T follicular helper cell (primary cell): ENCODE measurements around the gene SEMA5A.

ENCODE experiments used
- DNase-seq: peaks from one replicate; pipeline ENCODE4 v3.0.0-alpha.2; 2020; ENCODE audit warnings: low read depth

SEMA5A gene

GRCh38 chr5:9399094-9399493 lies 146.8 kb downstream of the SEMA5A start:
- no peak for DNase-seq

DNA sequence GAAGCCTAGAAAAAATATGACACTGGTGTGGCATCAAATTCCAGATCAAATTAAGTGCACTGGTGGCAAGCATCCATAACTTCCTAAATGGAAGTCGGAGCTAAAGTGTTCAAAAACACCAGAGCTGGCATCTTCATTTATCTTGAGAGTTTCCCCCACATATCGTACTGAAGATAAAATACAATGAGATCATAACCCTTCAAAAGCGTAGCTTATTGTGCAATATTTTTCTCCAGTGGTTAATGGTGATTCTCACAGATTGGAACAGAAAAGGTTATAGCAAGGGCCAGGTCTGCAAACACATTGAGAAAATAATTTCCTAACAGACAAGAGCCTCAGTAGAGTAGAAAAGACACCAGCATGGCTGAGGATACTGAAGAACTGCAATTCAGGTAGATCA lies 147.6 kb downstream of the SEMA5A start:
- DNase-seq: no peak

GRCh38 chr5:9396285-9396770 lies 149.5 kb downstream of the SEMA5A start:
- DNase-seq: no peak

- DNase-seq: no peak
Measured at GRCh38 chr5:9395706-9396105, 150.2 kb downstream of the SEMA5A start.

DNA sequence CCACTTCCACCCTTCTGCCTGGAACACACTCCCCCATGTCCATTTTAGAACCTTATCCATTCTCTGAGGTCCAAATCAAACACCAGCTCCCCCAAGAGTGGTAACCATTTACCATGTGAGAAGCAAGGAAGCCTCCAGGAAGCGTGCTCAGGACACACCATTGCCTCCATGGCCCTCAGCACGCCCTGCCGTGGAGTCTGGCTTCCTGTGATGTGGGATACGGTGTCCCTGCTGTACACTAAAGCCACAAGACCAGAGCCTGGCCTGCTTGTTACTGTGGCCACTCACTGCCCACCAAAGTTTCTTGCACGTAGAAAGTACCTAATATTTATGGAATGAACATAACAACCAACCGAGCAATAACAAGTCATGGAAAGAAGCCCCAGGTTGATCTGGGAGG lies 151.7 kb downstream of the SEMA5A start:
- no peak for DNase-seq

DNA sequence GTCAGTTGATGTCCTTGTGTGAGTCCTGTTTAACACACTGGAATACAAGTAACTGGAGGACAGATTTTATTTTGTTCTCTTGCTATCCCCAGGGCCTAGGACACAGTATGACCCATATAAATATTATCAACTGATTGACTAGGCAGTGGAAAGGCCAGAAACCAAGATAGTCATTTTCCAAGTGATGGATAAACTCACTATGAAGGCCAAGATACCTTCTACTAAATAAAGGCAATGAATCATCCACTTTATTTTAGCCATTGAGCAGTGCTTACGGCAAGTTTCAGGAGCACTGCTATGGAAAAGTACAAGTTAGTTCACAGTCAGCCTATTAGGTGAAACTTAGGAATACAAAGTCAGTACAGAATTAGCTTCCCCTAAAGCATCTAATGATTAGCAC lies 153.2 kb downstream of the SEMA5A start:
- no peak for DNase-seq

- no peak for DNase-seq
Measured at GRCh38 chr5:9391080-9391479, 154.8 kb downstream of the SEMA5A start.

- no peak for DNase-seq
Measured at GRCh38 chr5:9390113-9390512, 155.8 kb downstream of the SEMA5A start.

DNA sequence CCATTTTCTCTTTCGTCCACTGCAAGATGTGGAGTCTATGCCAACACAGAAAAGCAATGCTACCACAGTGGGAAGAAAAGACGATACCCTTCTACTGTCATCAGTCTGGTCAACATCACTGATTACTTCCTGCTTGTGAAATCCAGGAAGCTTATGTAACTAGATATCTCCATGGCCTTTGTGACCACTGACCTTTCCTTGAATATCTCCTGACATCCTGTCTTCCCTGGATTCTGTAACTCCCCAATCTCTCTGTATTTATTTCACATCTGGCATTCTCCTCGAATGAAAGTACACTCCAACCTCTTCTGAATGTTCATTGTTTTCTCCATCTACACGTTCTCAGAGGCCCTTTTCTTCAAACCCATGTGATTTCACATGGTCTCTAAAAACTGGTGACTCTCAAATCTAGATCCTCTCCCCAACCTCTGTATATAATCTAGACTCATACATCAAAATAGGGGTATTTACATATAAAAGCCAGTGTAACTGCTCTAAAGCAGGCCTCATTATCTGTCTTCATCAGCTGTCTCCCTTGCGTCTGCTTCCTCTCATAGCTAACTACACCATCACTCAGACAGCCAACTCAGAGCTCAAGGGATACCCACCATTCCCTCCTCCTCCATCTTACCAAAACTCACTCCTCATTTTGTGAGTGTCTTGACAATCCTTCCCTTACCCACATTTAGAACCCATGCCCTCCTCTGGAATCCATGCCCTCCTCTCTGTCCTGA lies 156.8 kb downstream of the SEMA5A start:
- DNase-seq: no peak

- DNase-seq: no peak
Measured at GRCh38 chr5:9387879-9388278, 158.0 kb downstream of the SEMA5A start.

DNA sequence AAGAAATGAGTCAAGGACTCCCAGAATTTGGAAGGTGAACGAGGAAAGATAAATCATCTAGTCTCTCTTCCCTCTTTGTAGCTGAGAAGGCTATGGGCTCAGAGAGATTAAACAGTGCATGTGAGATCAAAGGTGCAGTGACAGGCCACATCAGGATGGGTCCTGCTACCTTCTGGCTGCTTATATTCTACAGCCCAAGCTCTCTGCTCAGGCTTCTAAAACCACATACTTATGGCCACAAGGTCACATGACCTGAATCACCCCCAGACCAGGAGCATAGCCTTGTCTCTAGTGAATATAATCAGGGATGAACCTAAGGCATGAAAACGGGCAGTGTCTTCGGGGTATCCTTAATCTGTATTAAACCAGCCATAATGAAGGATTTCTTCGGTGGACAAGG lies 158.9 kb downstream of the SEMA5A start:
- DNase-seq: no peak

DNA sequence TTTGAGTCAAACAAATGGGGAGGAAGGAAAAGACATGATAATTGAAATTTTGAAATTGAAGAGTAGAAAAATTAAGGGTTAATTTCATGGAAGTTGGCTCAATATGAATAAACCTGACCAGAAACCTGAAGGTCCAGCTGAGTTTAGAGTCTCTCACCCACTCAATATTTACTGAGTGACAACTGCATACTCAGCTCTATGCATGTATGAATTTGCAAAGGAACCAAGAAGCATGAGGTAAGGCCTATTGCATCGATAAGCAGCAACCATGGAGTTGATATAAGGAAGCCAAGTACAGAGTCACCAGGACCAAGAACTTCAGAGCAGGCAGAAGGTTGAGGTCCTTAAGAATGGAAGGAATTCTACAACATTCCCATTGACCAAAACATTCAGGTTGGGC lies 163.4 kb downstream of the SEMA5A start:
- no peak for DNase-seq

GRCh38 chr5:9381464-9381863 lies 164.4 kb downstream of the SEMA5A start:
- no peak for DNase-seq

DNA sequence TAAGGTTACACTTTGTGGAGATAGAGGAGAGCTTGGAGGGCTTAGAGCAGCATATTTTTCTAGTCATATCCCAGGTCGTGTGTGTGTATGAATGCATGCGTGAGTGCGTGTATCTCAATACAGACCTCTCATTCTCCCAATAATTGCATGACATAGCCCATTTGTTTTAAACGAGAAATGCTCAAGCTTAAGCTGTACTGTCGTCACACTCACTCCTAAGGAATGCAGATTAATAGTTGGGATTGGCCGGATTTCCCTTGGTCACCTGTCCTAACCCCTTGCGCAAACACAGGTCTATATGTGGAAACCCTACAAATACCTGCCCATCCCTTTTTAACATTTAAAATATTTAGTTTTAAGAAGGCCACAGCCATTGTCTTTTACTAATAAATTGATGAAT lies 165.8 kb downstream of the SEMA5A start:
- no peak for DNase-seq

- DNase-seq: no peak
Measured at GRCh38 chr5:9376363-9377117, 169.3 kb downstream of the SEMA5A start.

GRCh38 chr5:9375756-9376155 lies 170.1 kb downstream of the SEMA5A start:
- DNase-seq: no peak

DNA sequence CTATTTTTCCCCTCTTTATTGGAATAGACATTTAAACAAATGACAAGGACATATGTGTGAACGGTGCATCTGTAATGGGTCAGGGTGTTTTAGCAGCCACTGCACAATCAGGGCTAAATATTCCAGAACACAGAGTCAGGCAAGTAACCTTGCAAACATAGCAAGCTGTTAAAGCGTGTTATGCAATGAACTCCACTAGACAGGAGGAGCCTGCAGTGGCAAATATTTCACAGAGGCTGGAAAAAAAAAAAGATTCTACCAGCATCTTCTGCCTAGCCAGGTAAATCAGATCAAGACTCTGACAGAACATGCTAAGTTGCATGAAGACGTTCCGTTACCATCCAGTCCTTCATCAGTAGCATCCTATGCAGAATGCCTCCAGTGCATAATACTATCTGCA lies 171.8 kb downstream of the SEMA5A start:
- no peak for DNase-seq

- no peak for DNase-seq
Measured at GRCh38 chr5:9373571-9373970, 172.3 kb downstream of the SEMA5A start.

GRCh38 chr5:9370256-9370655 lies 175.6 kb downstream of the SEMA5A start:
- DNase-seq: no peak

- DNase-seq: no peak
Measured at GRCh38 chr5:9365512-9365911, 180.4 kb downstream of the SEMA5A start.

GRCh38 chr5:9363449-9363848 lies 182.4 kb downstream of the SEMA5A start:
- DNase-seq: no peak

- DNase-seq: no peak
Measured at GRCh38 chr5:9363026-9363425, 182.8 kb downstream of the SEMA5A start.

DNA sequence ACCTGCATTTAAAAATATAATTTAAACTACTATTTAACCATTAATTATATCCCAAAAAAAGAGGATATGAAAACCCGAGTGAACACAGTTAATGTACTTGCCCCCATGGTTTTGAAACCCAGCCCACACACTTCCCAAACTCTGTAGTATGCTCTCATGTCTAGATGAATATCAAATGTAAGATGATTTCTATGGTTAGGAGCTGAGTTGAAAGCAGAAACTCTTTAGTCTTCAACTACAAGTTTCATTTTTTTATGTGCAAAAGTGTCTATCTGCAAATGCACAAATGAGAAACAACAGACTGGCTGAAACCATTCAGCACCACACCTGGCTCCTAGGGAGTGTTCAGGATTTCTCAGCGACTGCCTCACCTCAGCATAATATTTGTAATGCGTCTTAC lies 183.3 kb downstream of the SEMA5A start:
- DNase-seq: no peak

- no peak for DNase-seq
Measured at GRCh38 chr5:9361835-9362234, 184.0 kb downstream of the SEMA5A start.
